ENCODE measurements around the gene FAM149A.

FAM149A gene

GRCh38 chr4:186159613-186160012 lies 55.1 kb downstream of the FAM149A start:
- Histone ChIP-seq H3K36me3 (ENCODE audit: control insufficient read depth, insufficient read depth, low read length) (peaks cover 4% of the 10 kb centered on the region; the same call in 1 of the 2 replicates), H3K27ac (ENCODE audit: low read depth, low read length) (no peak overlapping the region), H3K4me1 (ENCODE audit: control insufficient read depth, insufficient read depth, low read length) (no peaks in the 10 kb centered on the region), H3K9ac (ENCODE audit: low read depth, low read length) (no peak overlapping the region), H3K9me3 (ENCODE audit: control insufficient read depth, insufficient read depth, low read length) (no peaks in the 10 kb centered on the region), H3K27me3 (ENCODE audit: control insufficient read depth, insufficient read depth, low read length) (no peaks in the 10 kb centered on the region), H3K4me3 (ENCODE audit: low read depth, low read length) (no peak overlapping the region)

- no peaks in the 10 kb centered on the region for H3K4me1 ChIP-seq (ENCODE audit: control insufficient read depth, insufficient read depth, low read length)
- no peak overlapping the region for H3K27ac ChIP-seq (ENCODE audit: low read depth, low read length)
Measured at GRCh38 chr4:186161138-186161537, 56.6 kb downstream of the FAM149A start.

GRCh38 chr4:186166852-186167512 lies 62.5 kb downstream of the FAM149A start:
- H3K9ac ChIP-seq (ENCODE audit: low read depth, low read length): no peak overlapping the region
- H3K4me1 ChIP-seq (ENCODE audit: control insufficient read depth, insufficient read depth, low read length): no peaks in the 10 kb centered on the region
- no peaks in the 10 kb centered on the region for H3K36me3 ChIP-seq (ENCODE audit: control insufficient read depth, insufficient read depth, low read length)
- no peaks in the 10 kb centered on the region for H3K9me3 ChIP-seq (ENCODE audit: control insufficient read depth, insufficient read depth, low read length)
- H3K27me3 ChIP-seq (ENCODE audit: control insufficient read depth, insufficient read depth, low read length): no peaks in the 10 kb centered on the region
- H3K27ac ChIP-seq (ENCODE audit: low read depth, low read length): no peak overlapping the region
- no peak overlapping the region for H3K4me3 ChIP-seq (ENCODE audit: low read depth, low read length)

More at GRCh38 chr4:186161138-186161537, 56.6 kb downstream of the FAM149A start:
- no peak overlapping the region for H3K4me3 ChIP-seq (ENCODE audit: low read depth, low read length)
- no peaks in the 10 kb centered on the region; the same call in 1 of the 2 replicates for H3K36me3 ChIP-seq (ENCODE audit: control insufficient read depth, insufficient read depth, low read length)
- H3K27me3 ChIP-seq (ENCODE audit: control insufficient read depth, insufficient read depth, low read length): no peaks in the 10 kb centered on the region
- H3K9ac ChIP-seq (ENCODE audit: low read depth, low read length): no peak overlapping the region
- H3K9me3 ChIP-seq (ENCODE audit: control insufficient read depth, insufficient read depth, low read length): no peaks in the 10 kb centered on the region

- Histone ChIP-seq H3K4me3 (ENCODE audit: low read depth, low read length) (no peak overlapping the region), H3K36me3 (ENCODE audit: control insufficient read depth, insufficient read depth, low read length) (no peaks in the 10 kb centered on the region), H3K9ac (ENCODE audit: low read depth, low read length) (no peak overlapping the region), H3K27ac (ENCODE audit: low read depth, low read length) (no peak overlapping the region), H3K4me1 (ENCODE audit: control insufficient read depth, insufficient read depth, low read length) (no peaks in the 10 kb centered on the region), H3K27me3 (ENCODE audit: control insufficient read depth, insufficient read depth, low read length) (no peaks in the 10 kb centered on the region), H3K9me3 (ENCODE audit: control insufficient read depth, insufficient read depth, low read length) (no peaks in the 10 kb centered on the region)
Measured at GRCh38 chr4:186167605-186168004, 63.1 kb downstream of the FAM149A start.

- Histone ChIP-seq H3K36me3 (ENCODE audit: control insufficient read depth, insufficient read depth, low read length) (no peaks in the 10 kb centered on the region), H3K4me3 (ENCODE audit: low read depth, low read length) (no peak overlapping the region), H3K27ac (ENCODE audit: low read depth, low read length) (no peak overlapping the region), H3K4me1 (ENCODE audit: control insufficient read depth, insufficient read depth, low read length) (no peaks in the 10 kb centered on the region), H3K27me3 (ENCODE audit: control insufficient read depth, insufficient read depth, low read length) (no peaks in the 10 kb centered on the region), H3K9ac (ENCODE audit: low read depth, low read length) (no peak overlapping the region), H3K9me3 (ENCODE audit: control insufficient read depth, insufficient read depth, low read length) (no peaks in the 10 kb centered on the region)
Measured at GRCh38 chr4:186168750-186169149, 64.2 kb downstream of the FAM149A start.

- Histone ChIP-seq H3K4me1 (ENCODE audit: control insufficient read depth, insufficient read depth, low read length) (no peaks in the 10 kb centered on the region), H3K4me3 (ENCODE audit: low read depth, low read length) (no peak overlapping the region), H3K9me3 (ENCODE audit: control insufficient read depth, insufficient read depth, low read length) (no peaks in the 10 kb centered on the region), H3K27ac (ENCODE audit: low read depth, low read length) (no peak overlapping the region), H3K36me3 (ENCODE audit: control insufficient read depth, insufficient read depth, low read length) (no peaks in the 10 kb centered on the region), H3K9ac (ENCODE audit: low read depth, low read length) (no peak overlapping the region), H3K27me3 (ENCODE audit: control insufficient read depth, insufficient read depth, low read length) (no peaks in the 10 kb centered on the region)
Measured at GRCh38 chr4:186169333-186169944, 64.9 kb downstream of the FAM149A start.

- H3K9me3 ChIP-seq (ENCODE audit: control insufficient read depth, insufficient read depth, low read length): no peaks in the 10 kb centered on the region
- no peaks in the 10 kb centered on the region for H3K27me3 ChIP-seq (ENCODE audit: control insufficient read depth, insufficient read depth, low read length)
- H3K4me1 ChIP-seq (ENCODE audit: control insufficient read depth, insufficient read depth, low read length): no peaks in the 10 kb centered on the region
- H3K9ac ChIP-seq (ENCODE audit: low read depth, low read length): no peak overlapping the region
- no peak overlapping the region for H3K27ac ChIP-seq (ENCODE audit: low read depth, low read length)
- H3K4me3 ChIP-seq (ENCODE audit: low read depth, low read length): no peak overlapping the region
- H3K36me3 ChIP-seq (ENCODE audit: control insufficient read depth, insufficient read depth, low read length): no peaks in the 10 kb centered on the region
Measured at GRCh38 chr4:186169945-186170802, 65.7 kb downstream of the FAM149A start.

- Histone ChIP-seq H3K4me3 (ENCODE audit: low read depth, low read length) (no peak overlapping the region), H3K4me1 (ENCODE audit: control insufficient read depth, insufficient read depth, low read length) (no peaks in the 10 kb centered on the region), H3K27ac (ENCODE audit: low read depth, low read length) (no peak overlapping the region), H3K9me3 (ENCODE audit: control insufficient read depth, insufficient read depth, low read length) (no peaks in the 10 kb centered on the region), H3K27me3 (ENCODE audit: control insufficient read depth, insufficient read depth, low read length) (no peaks in the 10 kb centered on the region), H3K36me3 (ENCODE audit: control insufficient read depth, insufficient read depth, low read length) (no peaks in the 10 kb centered on the region), H3K9ac (ENCODE audit: low read depth, low read length) (no peak overlapping the region)
Measured at GRCh38 chr4:186170966-186171365, 66.5 kb downstream of the FAM149A start.

- Histone ChIP-seq H3K4me1 (ENCODE audit: control insufficient read depth, insufficient read depth, low read length) (no peaks in the 10 kb centered on the region), H3K9ac (ENCODE audit: low read depth, low read length) (no peak overlapping the region), H3K9me3 (ENCODE audit: control insufficient read depth, insufficient read depth, low read length) (no peaks in the 10 kb centered on the region), H3K27me3 (ENCODE audit: control insufficient read depth, insufficient read depth, low read length) (no peaks in the 10 kb centered on the region), H3K4me3 (ENCODE audit: low read depth, low read length) (no peak overlapping the region), H3K36me3 (ENCODE audit: control insufficient read depth, insufficient read depth, low read length) (no peaks in the 10 kb centered on the region), H3K27ac (ENCODE audit: low read depth, low read length) (no peak overlapping the region)
Measured at GRCh38 chr4:186172546-186172945, 68.0 kb downstream of the FAM149A start.

GRCh38 chr4:186188107-186188506 lies 83.6 kb downstream of the FAM149A start:
- no peak overlapping the region for H3K27ac ChIP-seq (ENCODE audit: low read depth, low read length)
- H3K27me3 ChIP-seq (ENCODE audit: control insufficient read depth, insufficient read depth, low read length): no peaks in the 10 kb centered on the region
- no peaks in the 10 kb centered on the region for H3K9me3 ChIP-seq (ENCODE audit: control insufficient read depth, insufficient read depth, low read length)
- H3K4me3 ChIP-seq (ENCODE audit: low read depth, low read length): no peak overlapping the region
- H3K36me3 ChIP-seq (ENCODE audit: control insufficient read depth, insufficient read depth, low read length): no peaks in the 10 kb centered on the region
- H3K4me1 ChIP-seq (ENCODE audit: control insufficient read depth, insufficient read depth, low read length): peaks cover 24% of the 10 kb centered on the region
- no peak overlapping the region for H3K9ac ChIP-seq (ENCODE audit: low read depth, low read length)

- Histone ChIP-seq H3K9ac (ENCODE audit: low read depth, low read length) (no peak overlapping the region; the same call in 1 of the 2 replicates), H3K36me3 (ENCODE audit: control insufficient read depth, insufficient read depth, low read length) (no peaks in the 10 kb centered on the region), H3K4me3 (ENCODE audit: low read depth, low read length) (peak overlapping the region; percentile 73; the same call in 1 of the 2 replicates), H3K9me3 (ENCODE audit: control insufficient read depth, insufficient read depth, low read length) (no peaks in the 10 kb centered on the region), H3K27ac (ENCODE audit: low read depth, low read length) (peak overlapping the region; percentile 92), H3K27me3 (ENCODE audit: control insufficient read depth, insufficient read depth, low read length) (no peaks in the 10 kb centered on the region), H3K4me1 (ENCODE audit: control insufficient read depth, insufficient read depth, low read length) (peaks cover 29% of the 10 kb centered on the region)
Measured at GRCh38 chr4:186189656-186190055, 85.2 kb downstream of the FAM149A start.

All from HUES48 (cell line).